Measurements from ENCODE around the gene KLHDC4.
"Not testable (repeated sequence)": the region's sequence is repeated elsewhere in the genome, so short reads cannot be mapped to it uniquely, and the experiment has no call there.

The KLHDC4 gene

DNA sequence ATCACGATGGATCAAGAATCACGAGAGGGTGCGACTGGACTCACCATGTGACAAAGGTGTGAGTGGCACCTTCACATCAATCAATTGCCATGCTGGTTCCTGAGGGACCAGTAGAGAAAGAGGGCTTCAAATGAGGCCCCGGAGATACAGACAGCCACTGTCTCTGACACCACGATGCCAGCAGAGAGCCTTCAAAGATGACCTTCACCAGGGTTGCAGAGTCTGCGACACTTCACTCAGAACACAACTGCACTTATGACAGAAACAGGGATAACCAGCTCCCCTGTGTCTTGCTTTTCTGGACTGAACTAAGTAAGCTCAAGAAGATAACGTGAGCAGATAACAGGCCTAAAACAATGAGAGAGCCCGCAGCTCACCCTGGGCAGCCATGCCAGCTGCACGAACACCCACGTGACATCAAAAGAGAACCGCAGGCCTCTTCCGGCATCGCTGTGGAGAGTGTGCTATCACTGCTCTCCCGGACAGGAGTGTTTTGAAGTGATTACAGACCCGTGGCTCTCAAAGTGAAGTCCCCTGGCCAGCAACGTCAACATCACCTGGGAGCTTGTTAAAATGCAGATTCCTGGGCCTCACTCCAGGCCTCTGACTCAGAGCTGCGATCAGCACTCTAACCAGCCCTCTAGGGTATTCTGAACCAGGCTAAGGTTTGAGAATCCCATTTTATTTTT is 36.4 kb downstream of the KLHDC4 start:
- no peak overlapping the region for H3K4me3 ChIP-seq (ENCODE audit: low read length)
- no peak for TF ChIP-seq CTCF (conservative IDR thresholded peaks at IDR 0.05; ENCODE audit: low read depth, low read length)
- DNase-seq (ENCODE audit: low read depth) = no peak

GRCh38 chr16:87728026-87728425 is 37.8 kb downstream of the KLHDC4 start:
- H3K4me3 ChIP-seq (ENCODE audit: low read length) = no peak overlapping the region
- DNase-seq (ENCODE audit: low read depth) = no peak
- TF ChIP-seq CTCF (conservative IDR thresholded peaks at IDR 0.05; ENCODE audit: low read depth, low read length) = no peak

DNA sequence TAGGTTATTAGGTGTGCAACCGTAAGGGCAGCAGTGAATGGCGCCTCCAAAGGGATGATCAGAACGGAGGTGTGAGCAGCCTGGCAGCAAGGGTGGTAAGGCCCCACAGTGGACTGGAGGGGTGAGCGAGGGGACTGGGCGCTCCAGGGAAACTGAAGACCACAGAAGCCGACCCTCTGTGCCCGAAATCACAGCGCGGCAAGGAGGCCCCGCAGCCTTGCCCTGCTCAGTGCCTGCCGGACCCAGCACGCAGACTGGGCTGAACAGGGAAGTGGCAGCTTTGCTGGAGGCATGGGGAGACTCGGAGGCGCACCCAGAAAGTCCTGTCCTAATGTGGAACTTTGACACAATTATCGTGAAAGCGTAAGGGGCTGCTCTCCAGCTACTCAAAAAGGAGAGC is 38.4 kb downstream of the KLHDC4 start:
- no peak overlapping the region for H3K4me3 ChIP-seq (ENCODE audit: low read length)
- TF ChIP-seq CTCF (conservative IDR thresholded peaks at IDR 0.05; ENCODE audit: low read depth, low read length) = no peak
- DNase-seq (ENCODE audit: low read depth) = no peak

GRCh38 chr16:87726577-87726976 is 39.2 kb downstream of the KLHDC4 start:
- DNase-seq (ENCODE audit: low read depth); H3K4me3 ChIP-seq (ENCODE audit: low read length): not testable (repeated sequence)

- peak; percentile 36 for DNase-seq (ENCODE audit: low read depth)
- TF ChIP-seq CTCF (conservative IDR thresholded peaks at IDR 0.05; ENCODE audit: low read depth, low read length) = no peak
Observed at GRCh38 chr16:87725596-87726235, 40.1 kb downstream of the KLHDC4 start.

GRCh38 chr16:87724490-87725291 is 41.1 kb downstream of the KLHDC4 start:
- H3K4me3 ChIP-seq (ENCODE audit: low read length) = no peak overlapping the region
- TF ChIP-seq CTCF (conservative IDR thresholded peaks at IDR 0.05; ENCODE audit: low read depth, low read length) = no peak
- DNase-seq (ENCODE audit: low read depth) = no peak

More at GRCh38 chr16:87725596-87726235, 40.1 kb downstream of the KLHDC4 start:
- no peak overlapping the region for H3K4me3 ChIP-seq (ENCODE audit: low read length)

DNA sequence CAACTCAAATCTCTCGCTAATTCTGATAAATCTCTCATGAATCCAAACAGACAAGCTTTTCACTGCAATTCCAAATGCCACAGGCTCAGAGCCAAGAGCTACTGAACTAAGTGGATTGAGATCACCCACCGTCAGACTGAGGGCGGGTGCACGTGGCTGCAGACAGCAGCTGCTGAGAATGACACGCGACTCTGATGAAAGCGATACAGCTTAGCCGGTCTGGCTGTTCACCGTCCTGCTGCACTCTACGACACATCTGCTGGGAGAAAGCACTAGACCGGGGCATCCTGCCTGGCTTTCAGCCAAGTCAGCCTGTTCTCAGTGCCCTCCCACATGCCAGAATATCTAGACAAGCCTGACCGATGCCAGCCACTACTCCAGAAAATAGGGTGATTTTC is 42.6 kb downstream of the KLHDC4 start:
- TF ChIP-seq CTCF (conservative IDR thresholded peaks at IDR 0.05; ENCODE audit: low read depth, low read length) = no peak
- DNase-seq (ENCODE audit: low read depth) = peak; percentile 96
- no peak overlapping the region for H3K4me3 ChIP-seq (ENCODE audit: low read length)

Measured in retinal pigment epithelial cell (primary cell).